IMR-90 (cell line): Measurements from ENCODE around the gene GRM4. TPM values are rescaled to one million over a fixed set of nuclear protein-coding genes. Genes with fewer than 3 reads are reported as not detected.

ENCODE experiments used
- ATAC-seq: fragments of 200-7000 bp; cut with Tn5 transposase; 2 replicates; pipeline ENCODE4 v1.9.1; 2020; ENCODE audit warnings: low read depth, mild to moderate bottlenecking, moderate library complexity
- BruUV-seq: library from RNA; stranded (reverse); fragments of 400-500 nt; replicated peaks from 2 replicates; lab custom pipeline; 2021; lab: Mats Ljungman, UMichigan
- CTCF ChIA-PET: fragments of 300-600 bp; formaldehyde crosslinking; extraction: SDS; loops from one replicate; lab custom pipeline; 2021; ENCODE audit warnings: antibody characterized with exemption; lab: Yijun Ruan, JAX
- POLR2A ChIA-PET: fragments of 300-600 bp; sonication (Branson Sonifier 250); formaldehyde crosslinking; loops from one replicate; lab custom pipeline; 2022; ENCODE audit warnings: antibody characterized with exemption; ENCODE audit not compliant: unreplicated experiment; lab: Charles Lee
- DNase-seq: peaks from one replicate; pipeline ENCODE4 v3.0.0; 2013
- H2AFZ ChIP-seq: replicated peaks from 2 replicates; pipeline ENCODE3; 2013; ENCODE audit warnings: low read length, mild to moderate bottlenecking; ENCODE audit not compliant: poor library complexity
- H2AK5ac ChIP-seq: 2 replicates; pipeline ENCODE4 v1.6.1; 2013; ENCODE audit warnings: low read depth, low read length, inconsistent platforms
- H2AK9ac ChIP-seq: replicated peaks from 2 replicates; pipeline ENCODE3; 2013; ENCODE audit warnings: mild to moderate bottlenecking, low read depth, low read length, moderate library complexity; ENCODE audit not compliant: poor library complexity
- H2BK120ac ChIP-seq: 2 replicates; pipeline ENCODE4 v1.6.1; 2013; ENCODE audit warnings: low read depth, low read length, inconsistent platforms
- H2BK15ac ChIP-seq: 3 replicates; pipeline ENCODE4 v1.6.1; 2013; ENCODE audit warnings: low read depth, low read length, inconsistent platforms
- H2BK20ac ChIP-seq: 2 replicates; pipeline ENCODE4 v1.6.1; 2013; ENCODE audit warnings: low read depth, mild to moderate bottlenecking, inconsistent platforms, low read length, moderate library complexity
- H2BK5ac ChIP-seq: 2 replicates; pipeline ENCODE4 v1.6.1; 2013; ENCODE audit warnings: mild to moderate bottlenecking, low read depth, low read length, inconsistent platforms; ENCODE audit not compliant: poor library complexity, severe bottlenecking
- H3K14ac ChIP-seq: replicated peaks from 2 replicates; pipeline ENCODE4 v1.6.1; 2013; ENCODE audit warnings: low read depth, low read length, inconsistent platforms
- H3K18ac ChIP-seq: 2 replicates; pipeline ENCODE4 v1.6.1; 2013; ENCODE audit warnings: low read depth, low read length, control low read depth
- H3K23ac ChIP-seq: 2 replicates; pipeline ENCODE4 v1.6.1; 2013; ENCODE audit warnings: low read depth, low read length, inconsistent platforms
- H3K27ac ChIP-seq: 2 replicates; pipeline ENCODE4 v1.5.1; 2013; ENCODE audit warnings: mild to moderate bottlenecking, control low read depth, low read length; ENCODE audit not compliant: insufficient read depth
- H3K27me3 ChIP-seq: 2 replicates; pipeline ENCODE4 v1.6.1; 2013; ENCODE audit warnings: low read length; ENCODE audit not compliant: control insufficient read depth, insufficient read depth
- H3K36me3 ChIP-seq: 2 replicates; pipeline ENCODE4 v1.6.1; 2013; ENCODE audit warnings: low read length, mixed read lengths; ENCODE audit not compliant: control insufficient read depth, insufficient read depth
- H3K4ac ChIP-seq: 2 replicates; pipeline ENCODE4 v1.6.1; 2013; ENCODE audit warnings: low read depth, low read length, inconsistent platforms
- H3K4me1 ChIP-seq: 2 replicates; pipeline ENCODE4 v1.6.1; 2013; ENCODE audit warnings: low read length, mixed read lengths; ENCODE audit not compliant: control insufficient read depth, insufficient read depth
- H3K4me2 ChIP-seq: 2 replicates; pipeline ENCODE4 v1.6.1; 2013; ENCODE audit warnings: low read depth, mild to moderate bottlenecking, control low read depth, low read length, moderate library complexity
- H3K4me3 ChIP-seq: 2 replicates; pipeline ENCODE4 v1.5.1; 2013; ENCODE audit warnings: low read depth, mild to moderate bottlenecking, control low read depth, low read length, moderate library complexity; ENCODE audit not compliant: insufficient read depth
- H3K56ac ChIP-seq: 2 replicates; pipeline ENCODE4 v1.6.1; 2013; ENCODE audit warnings: low read length, inconsistent platforms; ENCODE audit not compliant: insufficient read depth; ENCODE audit errors: extremely low read depth
- H3K79me1 ChIP-seq, 2 experiments: 2 replicates each; pipeline ENCODE4 v1.6.1; 2013; ENCODE audit warnings: low read length in 2 of 2, inconsistent platforms in 1 of 2, low read depth in 1 of 2
- H3K9ac ChIP-seq: 2 replicates; pipeline ENCODE4 v1.6.1; 2013; ENCODE audit warnings: low read depth, low read length, control low read depth
- H3K9me1 ChIP-seq: 2 replicates; pipeline ENCODE4 v1.6.1; 2013; ENCODE audit warnings: low read length, inconsistent platforms; ENCODE audit not compliant: insufficient read depth
- H3K9me3 ChIP-seq: 2 replicates; pipeline ENCODE4 v1.6.1; 2013; ENCODE audit warnings: low read length; ENCODE audit not compliant: control insufficient read depth, insufficient read depth
- H4K20me1 ChIP-seq: 2 replicates; pipeline ENCODE4 v1.6.1; 2013; ENCODE audit warnings: low read length, inconsistent platforms; ENCODE audit not compliant: insufficient read depth
- H4K5ac ChIP-seq: 2 replicates; pipeline ENCODE4 v1.6.1; 2013; ENCODE audit warnings: mild to moderate bottlenecking, low read depth, low read length, control low read depth
- H4K8ac ChIP-seq, 2 experiments: 2 replicates each; pipeline ENCODE4 v1.6.1; 2013; ENCODE audit warnings: low read depth in 2 of 2, low read length in 2 of 2, control low read depth in 1 of 2, inconsistent platforms in 1 of 2
- H4K91ac ChIP-seq: 2 replicates; pipeline ENCODE4 v1.6.1; 2013; ENCODE audit warnings: low read depth, low read length, inconsistent platforms; ENCODE audit not compliant: insufficient read depth
- CHD1 ChIP-seq: IDR thresholded peaks from 2 replicates; pipeline ENCODE4 v1.6.1; 2012; ENCODE audit warnings: low read depth, low read length, improper control_type of control experiment
- CTCF ChIP-seq: conservative IDR thresholded peaks from 2 replicates; pipeline ENCODE4 v1.5.1; 2012; ENCODE audit warnings: mild to moderate bottlenecking, low read depth, low read length, improper control_type of control experiment
- ELK1 ChIP-seq: fragments of 150-350 bp; IDR thresholded peaks from 2 replicates; pipeline ENCODE4 v1.6.1; 2016; ENCODE audit warnings: low read depth, mild to moderate bottlenecking, low read length, moderate library complexity, borderline replicate concordance
- MAZ ChIP-seq: IDR thresholded peaks from 2 replicates; pipeline ENCODE4 v1.6.1; 2012; ENCODE audit warnings: low read depth, mild to moderate bottlenecking, low read length, improper control_type of control experiment, moderate library complexity, borderline replicate concordance
- MXI1 ChIP-seq: IDR thresholded peaks from 2 replicates; pipeline ENCODE4 v1.6.1; 2012; ENCODE audit warnings: low read depth, mild to moderate bottlenecking, low read length, moderate library complexity, borderline replicate concordance
- NFE2L2 ChIP-seq: fragments of 150-350 bp; IDR thresholded peaks from 2 replicates; pipeline ENCODE4 v1.6.1; 2016; ENCODE audit warnings: low read depth, mild to moderate bottlenecking, low read length
- RAD21 ChIP-seq: IDR thresholded peaks from 2 replicates; pipeline ENCODE4 v1.6.1; 2012; ENCODE audit warnings: low read length, improper control_type of control experiment
- RFX5 ChIP-seq: IDR thresholded peaks from 2 replicates; pipeline ENCODE4 v1.8.0; 2012; ENCODE audit warnings: low read depth, mild to moderate bottlenecking, low read length, moderate library complexity
- WGBS, 2 experiments: methylation state at CpG; one replicate each; pipeline versions ENCODE4 v1.1.5 to v1.1.7; 2013; ENCODE audit warnings: missing lambda C conversion rate in 2 of 2; ENCODE audit not compliant: insufficient read length in 1 of 2; ENCODE audit errors: extremely low coverage in 2 of 2; 5-methylcytosine and 5-hydroxymethylcytosine counted together
- dilution Hi-C: fragments of 300-500 bp; cut with HindIII; formaldehyde crosslinking; loops from one replicate; pipeline ENCODE4 v1.14.3; 2018; ENCODE audit warnings: low sequenced_read_pairs; ENCODE audit not compliant: unreplicated experiment
- in situ Hi-C: fragments of 300-500 bp; cut with MboI; formaldehyde crosslinking; loops from 3 replicates; pipeline ENCODE4 v1.14.3; 2019; ENCODE audit warnings: low sequenced_read_pairs, inconsistent platforms, mixed read lengths
- intact Hi-C: fragments of 100-400 bp; cut with micrococcal nuclease; formaldehyde crosslinking; loops from 2 replicates; pipeline ENCODE4 v1.10.0; 2022
- polyA plus RNA-seq, 3 experiments: library from polyadenylated mRNA; depleted of rRNA; stranded (reverse); fragments of >200 nt; gene quantifications; 2 replicates each; pipeline ENCODE4 v1.2.3, GENCODE V29; 2012; ENCODE audit warnings: low replicate concordance in 1 of 3
- total RNA-seq: library from RNA; depleted of rRNA; stranded (reverse); fragments of >200 nt; gene quantifications from 2 replicates; pipeline ENCODE4 v1.2.3, GENCODE V29; 2012

The GRM4 gene
- total and polyA plus RNA-seq, 2 of the 4 experiments (the other 2 are of a cell fraction) = 0.02 TPM; not detected in 1

GRCh38 chr6:34001706-34002621, 143.9 kb downstream of the GRM4 start (continued):
- TF ChIP-seq CTCF = no peak

GRCh38 chr6:34000281-34000680, 145.6 kb downstream of the GRM4 start:
- ATAC-seq (no peak), DNase-seq (no peak)
- intact Hi-C loops (no loop called here), in situ Hi-C loops (no loop called here), dilution Hi-C loops (no loop called here)
- no peak overlapping the region for H3K18ac ChIP-seq
- no peak overlapping the region for H3K23ac ChIP-seq
- H3K27ac ChIP-seq = no peak overlapping the region
- no peak overlapping the region for H2BK15ac ChIP-seq
- H2AK5ac ChIP-seq = no peak overlapping the region
- H3K9ac ChIP-seq = no peak overlapping the region
- ChIA-PET POLR2A (no interaction called here), CTCF (no interaction called here)
- TF ChIP-seq NFE2L2 = no peak
- no peak for TF ChIP-seq ELK1
- no peak for TF ChIP-seq RFX5
- no peak for TF ChIP-seq CHD1
- TF ChIP-seq MAZ = no peak
- TF ChIP-seq RAD21 = no peak
- TF ChIP-seq MXI1 = no peak
- H3K4ac ChIP-seq = no peak overlapping the region
- no peak overlapping the region for H2AK9ac ChIP-seq
- no peak overlapping the region for H2BK5ac ChIP-seq
- no peak overlapping the region for H3K4me2 ChIP-seq
- no peak overlapping the region for H3K4me3 ChIP-seq
- H3K4me1 ChIP-seq = no peaks in the 10 kb centered on the region
- no peaks in the 10 kb centered on the region for H4K20me1 ChIP-seq
- no TSS peak for BruUV-seq
- no peaks in the 10 kb centered on the region for H3K36me3 ChIP-seq
- WGBS, 2 experiments = 79% methylated on average over 2 of the region's 5 CpGs; no CpG with 5 or more reads in 1 of the 2 experiments
- no peak overlapping the region for H2BK20ac ChIP-seq
- H4K5ac ChIP-seq = no peak overlapping the region
- no peak overlapping the region for H3K56ac ChIP-seq
- H2BK120ac ChIP-seq = no peak overlapping the region
- H3K79me1 ChIP-seq = no peaks in the 10 kb centered on the region
- H2AFZ ChIP-seq = no peak overlapping the region
- no peak overlapping the region for H3K14ac ChIP-seq
- H3K9me1 ChIP-seq = no peaks in the 10 kb centered on the region
- no peak overlapping the region for H4K91ac ChIP-seq
- H3K27me3 ChIP-seq = peaks cover 26% of the 10 kb centered on the region
- no peaks in the 10 kb centered on the region for H3K9me3 ChIP-seq
- no peak overlapping the region for H4K8ac ChIP-seq
